DMS 273 treated with DMSO at 0.1 percent for 48 hours (cell line): ENCODE data around the gene COPG1.
"Not testable (repeated sequence)": the region's sequence is repeated elsewhere in the genome, so short reads cannot be mapped to it uniquely, and the experiment has no call there.

Experiments
- DNase-seq: peaks from one replicate; lab custom pipeline; 2025; lab: John Stamatoyannopoulos, UW

Gene COPG1

GRCh38 chr3:129249284-129250065 lies at the start of gene COPG1:
Gene COPG1 (plus strand): TSS chr3:129249606. CDS start chr3:129249710, 104 bp downstream.
- peak; percentile 82 for DNase-seq

GRCh38 chr3:129204473-129204872 lies 44.9 kb upstream of the COPG1 start:
- no peak for DNase-seq

- no peak for DNase-seq
Observed at GRCh38 chr3:129205109-129205832, 44.1 kb upstream of the COPG1 start.

GRCh38 chr3:129207479-129207878 lies 41.9 kb upstream of the COPG1 start:
- DNase-seq: no peak

GRCh38 chr3:129211345-129211744 lies 38.1 kb upstream of the COPG1 start:
- DNase-seq: no peak

GRCh38 chr3:129211772-129212171 lies 37.6 kb upstream of the COPG1 start:
- DNase-seq: peak; percentile 71

GRCh38 chr3:129213238-129213637 lies 36.2 kb upstream of the COPG1 start:
- no peak for DNase-seq

GRCh38 chr3:129218742-129219141 lies 30.7 kb upstream of the COPG1 start:
- DNase-seq: no peak

GRCh38 chr3:129224387-129224786 lies 25.0 kb upstream of the COPG1 start:
- not testable (repeated sequence) for DNase-seq

- peak; percentile 40 for DNase-seq
Observed at GRCh38 chr3:129224984-129225393, 24.4 kb upstream of the COPG1 start.

GRCh38 chr3:129226374-129226773 lies 23.0 kb upstream of the COPG1 start:
- DNase-seq: no peak

- no peak for DNase-seq
Observed at GRCh38 chr3:129228891-129229585, 20.4 kb upstream of the COPG1 start.

GRCh38 chr3:129230311-129231019 lies 18.9 kb upstream of the COPG1 start:
- no peak for DNase-seq

- no peak for DNase-seq
Observed at GRCh38 chr3:129231331-129232119, 17.9 kb upstream of the COPG1 start.

- no peak for DNase-seq
Observed at GRCh38 chr3:129233538-129233937, 15.9 kb upstream of the COPG1 start.

GRCh38 chr3:129234441-129234840 lies 15.0 kb upstream of the COPG1 start:
- DNase-seq: no peak

- no peak for DNase-seq
Observed at GRCh38 chr3:129235344-129235917, 14.0 kb upstream of the COPG1 start.

GRCh38 chr3:129238945-129239705 lies 10.3 kb upstream of the COPG1 start:
- DNase-seq: no peak

GRCh38 chr3:129239991-129240390 lies 9.4 kb upstream of the COPG1 start:
- DNase-seq: no peak

GRCh38 chr3:129240436-129240835 lies 9.0 kb upstream of the COPG1 start:
- DNase-seq: no peak
